Heart left ventricle (tissue), 13 donors: ENCODE results near the gene PPP1R14B.

Experiments
- CTCF ChIP-seq, 12 donors: fragments of 200-600 bp; sonication (generic) in 4 of 12; IDR thresholded peaks; one replicate each; pipeline versions ENCODE4 v1.5.0 to v1.8.0; 2018 to 2022; ENCODE audit warnings: antibody characterized with exemption in 12 of 12, mild to moderate bottlenecking in 5 of 12
- POLR2A ChIP-seq, 2 donors: fragments of 450-650 bp; IDR thresholded peaks; one replicate each; pipeline ENCODE4 v1.6.1; 2017; ENCODE audit warnings: antibody characterized with exemption in 2 of 2, mild to moderate bottlenecking in 2 of 2, moderate library complexity in 2 of 2
- donor health status: ischemic (EF 13 %, LVEDD 7.1; RV severe dilation, severe dysfunction).
- donor health status: DM: no; HTN: yes; CAD: no.
- donor health status: DM: no; HTN: no; CAD: no.
- donor health status: ischemic (EF 25% LVEDD 6.9; RV normal size, moderate dysfunction).
- donor health status: ischemic (EF 25% LVEDD 5.7; RV mildly dilated, moderate dysfunction).
- donor health status: ischemic (EF 35%, LVEDD 5.7; RV mildly dilated, moderate dysfunction).
- donor health status: nonischemic (EF 11% LVEDD 7.7; RV severe dilation, severe dysfunction).
- donor health status: DM: yes; HTN: yes; CAD: no.
- donor health status: PGD.
- donor health status: ischemic (EF 29% LVEDD 5.4; RV normal size, mild dysfunction).
- donor health status: nonischemic (EF 23%, LVEDD 6.1; RV moderate dilation, normal function).

GRCh38 chr11:64224151-64224890 lies 22.4 kb downstream of the PPP1R14B start:
- TF ChIP-seq CTCF (IDR thresholded peaks at IDR 0.05) (no peak), POLR2A (IDR thresholded peaks at IDR 0.05) (no peak)
